Activated CD8-positive, alpha-beta T cell treated with anti-CD3 and anti-CD28 coated beads for 36 hours (primary cell): ENCODE data around the gene KEL. TPM values are rescaled to one million over a fixed set of nuclear protein-coding genes. Genes with fewer than 3 reads are reported as not detected.

Experiments
- ATAC-seq: fragments of 200-7000 bp; cut with Tn5 transposase; one replicate; pipeline ENCODE4 v1.10.0; 2021; ENCODE audit warnings: mild to moderate bottlenecking, moderate library complexity
- CTCF ChIA-PET: fragments of 350-600 bp; sonication (Branson Sonifier 250); formaldehyde crosslinking; loops from one replicate; lab custom pipeline; 2021; ENCODE audit warnings: antibody characterized with exemption; lab: Charles Lee
- POLR2A ChIA-PET: fragments of 350-600 bp; sonication (Branson Sonifier 250); formaldehyde crosslinking; loops from one replicate; lab custom pipeline; 2021; ENCODE audit warnings: antibody characterized with exemption; lab: Charles Lee
- DNase-seq: peaks from one replicate; pipeline ENCODE4 v3.0.0-alpha.2; 2020
- H3K27ac Mint-ChIP-seq: one replicate; pipeline ENCODE4 v1.8.0; 2021; ENCODE audit warnings: mild to moderate bottlenecking, mixed read lengths
- H3K27me3 Mint-ChIP-seq: one replicate; pipeline ENCODE4 v1.8.0; 2021; ENCODE audit warnings: mixed read lengths
- H3K36me3 Mint-ChIP-seq: one replicate; pipeline ENCODE4 v1.8.0; 2021; ENCODE audit warnings: low read depth, mixed read lengths
- H3K4me1 Mint-ChIP-seq: one replicate; pipeline ENCODE4 v1.8.0; 2021; ENCODE audit warnings: low read depth, mixed read lengths
- H3K4me3 Mint-ChIP-seq: one replicate; pipeline ENCODE4 v1.8.0; 2021; ENCODE audit warnings: mild to moderate bottlenecking, moderate library complexity, mixed read lengths
- H3K9me3 Mint-ChIP-seq: one replicate; pipeline ENCODE4 v1.8.0; 2021; ENCODE audit warnings: mixed read lengths
- intact Hi-C: fragments of 100-400 bp; cut with micrococcal nuclease; formaldehyde crosslinking; loops from one replicate; pipeline ENCODE4 v1.10.0; 2022
- total RNA-seq, 2 experiments: library from RNA; stranded (reverse); gene quantifications; one replicate each; pipeline ENCODE4 v1.2.3, GENCODE V29; 2021
- TF ChIP-seq, protein P1 (sequence below): fragments of 200-600 bp; IDR thresholded peaks from one replicate; pipeline ENCODE4 v1.8.0; 2022; ENCODE audit warnings: antibody characterized with exemption, mild to moderate bottlenecking

The KEL gene
- total RNA-seq, 2 experiments from 2014 or later: 0.45 to 0.49 TPM

DNA sequence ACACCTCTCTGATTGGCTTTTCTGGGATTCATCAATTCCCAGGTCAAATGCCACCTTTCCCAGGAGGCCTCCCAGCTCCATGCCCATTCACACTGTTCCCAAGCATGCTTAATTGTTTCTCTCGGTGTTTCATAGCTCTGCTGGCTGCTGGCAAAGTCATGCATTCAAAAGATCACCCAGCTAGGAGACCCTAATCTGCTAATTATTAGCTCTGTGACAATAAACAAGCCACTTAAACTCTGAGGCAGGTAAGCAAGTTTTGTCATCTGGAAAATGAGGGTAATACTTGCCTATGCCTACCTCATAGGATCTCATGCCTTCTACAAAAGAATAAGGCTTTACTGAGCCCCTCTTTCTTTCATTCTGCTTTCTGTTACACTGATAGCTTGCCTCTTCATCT lies 828 bp upstream of the KEL start:
- H3K4me1 Mint-ChIP-seq: no peaks in the 10 kb centered on the region
- CTCF ChIA-PET: interaction anchor here (3.2 kb wide), 1 partner anchor 82 kb away, joined by 13 read pairs; no protein-coding TSS in a partner anchor
- no peaks in the 10 kb centered on the region for H3K9me3 Mint-ChIP-seq
- intact Hi-C loops: no loop called here
- no peak for ATAC-seq
- no peak for DNase-seq
- no peak overlapping the region for H3K27ac Mint-ChIP-seq
- H3K27me3 Mint-ChIP-seq: peaks cover 7% of the 10 kb centered on the region
- POLR2A ChIA-PET: no interaction called here
- no peaks in the 10 kb centered on the region for H3K36me3 Mint-ChIP-seq
- H3K4me3 Mint-ChIP-seq: no peak overlapping the region
- TF ChIP-seq, protein P1, sequence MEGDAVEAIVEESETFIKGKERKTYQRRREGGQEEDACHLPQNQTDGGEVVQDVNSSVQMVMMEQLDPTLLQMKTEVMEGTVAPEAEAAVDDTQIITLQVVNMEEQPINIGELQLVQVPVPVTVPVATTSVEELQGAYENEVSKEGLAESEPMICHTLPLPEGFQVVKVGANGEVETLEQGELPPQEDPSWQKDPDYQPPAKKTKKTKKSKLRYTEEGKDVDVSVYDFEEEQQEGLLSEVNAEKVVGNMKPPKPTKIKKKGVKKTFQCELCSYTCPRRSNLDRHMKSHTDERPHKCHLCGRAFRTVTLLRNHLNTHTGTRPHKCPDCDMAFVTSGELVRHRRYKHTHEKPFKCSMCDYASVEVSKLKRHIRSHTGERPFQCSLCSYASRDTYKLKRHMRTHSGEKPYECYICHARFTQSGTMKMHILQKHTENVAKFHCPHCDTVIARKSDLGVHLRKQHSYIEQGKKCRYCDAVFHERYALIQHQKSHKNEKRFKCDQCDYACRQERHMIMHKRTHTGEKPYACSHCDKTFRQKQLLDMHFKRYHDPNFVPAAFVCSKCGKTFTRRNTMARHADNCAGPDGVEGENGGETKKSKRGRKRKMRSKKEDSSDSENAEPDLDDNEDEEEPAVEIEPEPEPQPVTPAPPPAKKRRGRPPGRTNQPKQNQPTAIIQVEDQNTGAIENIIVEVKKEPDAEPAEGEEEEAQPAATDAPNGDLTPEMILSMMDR: no peak

DNA sequence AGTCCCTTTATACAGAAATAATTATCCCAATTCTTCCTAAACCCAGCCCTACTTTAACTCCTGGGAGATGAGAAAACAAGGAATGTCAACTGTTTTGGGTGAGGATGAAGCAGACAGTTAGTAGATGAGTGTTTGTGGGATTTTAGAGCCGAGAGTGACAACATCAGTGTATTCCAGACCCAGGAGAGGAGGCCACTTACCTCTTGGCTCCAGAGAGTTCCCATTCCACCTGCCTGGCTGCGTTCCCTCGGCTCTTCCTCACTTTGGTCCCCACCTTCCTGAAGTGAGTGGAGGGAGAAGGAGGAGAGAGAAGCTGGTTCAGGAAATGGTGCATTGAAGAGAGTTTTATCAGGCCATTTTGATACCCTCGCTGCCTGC lies 579 bp downstream of the KEL start:
- peaks cover 7% of the 10 kb centered on the region for H3K27me3 Mint-ChIP-seq
- H3K36me3 Mint-ChIP-seq: no peaks in the 10 kb centered on the region
- H3K9me3 Mint-ChIP-seq: no peaks in the 10 kb centered on the region
- DNase-seq (no peak), ATAC-seq (no peak)
- ChIA-PET CTCF (interaction anchor here (1.2 to 3.2 kb wide), 5 partner anchors 9 to 103 kb away, joined by 4 to 13 read pairs (median 7); no protein-coding TSS in a partner anchor), POLR2A (no interaction called here)
- intact Hi-C loops: no loop called here
- H3K27ac Mint-ChIP-seq: no peak overlapping the region
- no peak overlapping the region for H3K4me3 Mint-ChIP-seq
- H3K4me1 Mint-ChIP-seq: no peaks in the 10 kb centered on the region
- TF ChIP-seq, protein P1: no peak

DNA sequence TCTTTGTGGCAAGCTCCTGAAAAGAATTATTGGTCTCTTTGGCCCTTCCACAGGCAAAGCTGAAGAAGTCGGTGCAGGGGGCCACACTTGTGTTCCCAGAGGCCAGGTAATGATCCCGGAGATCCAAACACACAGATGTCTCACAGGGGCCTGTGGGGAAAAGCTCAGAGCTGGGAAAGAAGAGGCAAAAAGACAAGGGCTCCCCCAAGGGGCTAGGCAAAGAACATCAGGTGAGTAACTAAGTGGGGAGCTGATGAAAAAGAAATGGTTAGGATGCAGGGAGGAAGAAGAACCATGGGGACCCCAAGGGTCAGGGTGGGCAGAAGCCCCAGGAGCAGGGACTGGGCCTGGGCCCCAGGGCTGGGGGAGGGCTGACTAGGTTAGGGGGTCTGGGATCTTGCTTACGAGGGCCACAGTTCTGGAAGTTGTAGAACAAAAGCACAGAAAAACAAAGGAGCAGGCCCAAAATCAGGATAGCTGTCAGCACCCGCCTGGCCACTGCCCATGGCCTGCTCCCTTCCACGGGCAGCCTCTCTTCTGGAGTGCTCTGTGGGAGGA lies 1.1 kb downstream of the KEL start:
- Mint-ChIP-seq H3K4me1 (no peaks in the 10 kb centered on the region), H3K36me3 (no peaks in the 10 kb centered on the region), H3K4me3 (no peak overlapping the region), H3K27me3 (peaks cover 7% of the 10 kb centered on the region), H3K27ac (no peak overlapping the region), H3K9me3 (peaks cover 5% of the 10 kb centered on the region)
- DNase-seq: peak; percentile 11
- intact Hi-C loops: no loop called here
- TF ChIP-seq, protein P1: no peak
- ChIA-PET CTCF (interaction anchor here (1.1 to 3.2 kb wide), 6 partner anchors 9 to 102 kb away, joined by 4 to 13 read pairs (median 6); no protein-coding TSS in a partner anchor), POLR2A (no interaction called here)
- ATAC-seq: no peak

DNA sequence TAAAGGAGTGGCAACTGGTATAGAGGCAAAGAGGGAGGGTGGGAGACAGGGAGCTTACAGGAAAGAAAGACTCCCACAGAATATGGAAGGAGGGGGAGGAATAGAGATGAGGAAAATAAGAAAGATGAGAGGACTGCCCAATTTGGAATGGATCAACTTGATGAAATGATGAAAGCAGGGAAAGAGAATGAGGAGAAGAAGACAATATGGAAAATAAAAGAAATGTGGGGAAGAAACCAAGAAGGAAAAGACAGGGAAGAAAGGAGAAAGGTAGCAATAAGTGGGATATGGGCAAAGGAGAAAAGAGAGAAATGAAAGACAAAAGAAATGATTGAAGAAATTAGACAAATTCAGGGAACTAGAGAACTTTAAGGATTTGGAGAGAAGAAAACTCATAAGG lies 3.0 kb downstream of the KEL start:
- POLR2A ChIA-PET: no interaction called here

DNA sequence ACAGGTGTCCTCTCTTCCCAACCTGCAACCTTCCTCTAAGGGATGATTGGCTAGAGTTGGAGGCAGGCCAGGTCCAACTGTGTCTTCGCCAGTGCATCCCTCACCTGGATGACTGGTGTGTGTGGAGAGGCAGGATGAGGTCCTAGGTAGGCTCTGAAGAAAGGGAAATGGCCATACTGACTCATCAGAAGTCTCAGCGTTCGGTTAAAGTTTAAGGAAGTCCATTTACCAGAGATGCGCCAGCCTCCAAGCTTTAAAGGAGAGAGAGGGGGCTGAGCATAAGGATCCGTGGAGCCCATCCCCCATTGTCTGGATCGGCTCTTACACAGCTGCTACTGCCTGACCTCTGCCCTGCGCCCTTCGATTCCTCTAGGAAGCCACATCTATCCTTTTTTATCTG lies 4.4 kb downstream of the KEL start:
- Mint-ChIP-seq H3K36me3 (no peaks in the 10 kb centered on the region), H3K9me3 (peaks cover 19% of the 10 kb centered on the region), H3K27ac (no peak overlapping the region), H3K4me3 (no peak overlapping the region), H3K27me3 (peaks cover 5% of the 10 kb centered on the region), H3K4me1 (no peaks in the 10 kb centered on the region)
- TF ChIP-seq, protein P1: no peak
- CTCF ChIA-PET: interaction anchor here (0.9 to 1.9 kb wide), 3 partner anchors 77 to 257 kb away, joined by 3 to 4 read pairs (median 3); no protein-coding TSS in a partner anchor
- POLR2A ChIA-PET: no interaction called here
- DNase-seq (no peak), ATAC-seq (no peak)
- intact Hi-C loops: no loop called here

More for the DNA sequence above, 3.0 kb downstream of the KEL start:
- no peaks in the 10 kb centered on the region for H3K4me1 Mint-ChIP-seq
- TF ChIP-seq, protein P1: no peak
- DNase-seq: no peak
- CTCF ChIA-PET: interaction anchor here (1.9 kb wide), 1 partner anchor 78 kb away, joined by 4 read pairs; no protein-coding TSS in a partner anchor
- H3K4me3 Mint-ChIP-seq: no peak overlapping the region
- intact Hi-C loops: no loop called here
- peaks cover 14% of the 10 kb centered on the region for H3K9me3 Mint-ChIP-seq
- no peaks in the 10 kb centered on the region for H3K36me3 Mint-ChIP-seq
- H3K27ac Mint-ChIP-seq: no peak overlapping the region
- H3K27me3 Mint-ChIP-seq: peaks cover 7% of the 10 kb centered on the region
- ATAC-seq: no peak
